Measurements from ENCODE around the gene RAB9A.

Gene RAB9A

DNA sequence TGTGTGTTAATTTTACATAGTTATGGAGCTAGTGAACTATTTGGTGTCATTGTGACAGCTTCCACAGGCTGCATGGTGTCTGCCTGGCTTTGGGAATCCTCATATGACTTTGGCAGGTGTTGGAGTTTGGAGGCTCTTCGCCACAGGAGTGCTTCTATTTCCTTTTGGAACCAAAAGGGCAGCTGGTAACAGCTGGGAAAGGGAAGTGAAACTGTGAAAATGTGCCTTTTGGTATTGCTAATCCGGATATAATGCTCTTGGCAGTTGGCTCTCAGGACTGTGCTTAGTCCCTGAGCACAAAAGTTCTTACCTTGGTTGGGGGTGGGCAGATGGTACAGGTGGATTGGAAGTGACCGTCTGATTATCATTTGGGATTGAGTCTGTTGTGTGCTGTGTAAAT lies 63.7 kb downstream of the RAB9A start:
- TF ChIP-seq, protein P1, sequence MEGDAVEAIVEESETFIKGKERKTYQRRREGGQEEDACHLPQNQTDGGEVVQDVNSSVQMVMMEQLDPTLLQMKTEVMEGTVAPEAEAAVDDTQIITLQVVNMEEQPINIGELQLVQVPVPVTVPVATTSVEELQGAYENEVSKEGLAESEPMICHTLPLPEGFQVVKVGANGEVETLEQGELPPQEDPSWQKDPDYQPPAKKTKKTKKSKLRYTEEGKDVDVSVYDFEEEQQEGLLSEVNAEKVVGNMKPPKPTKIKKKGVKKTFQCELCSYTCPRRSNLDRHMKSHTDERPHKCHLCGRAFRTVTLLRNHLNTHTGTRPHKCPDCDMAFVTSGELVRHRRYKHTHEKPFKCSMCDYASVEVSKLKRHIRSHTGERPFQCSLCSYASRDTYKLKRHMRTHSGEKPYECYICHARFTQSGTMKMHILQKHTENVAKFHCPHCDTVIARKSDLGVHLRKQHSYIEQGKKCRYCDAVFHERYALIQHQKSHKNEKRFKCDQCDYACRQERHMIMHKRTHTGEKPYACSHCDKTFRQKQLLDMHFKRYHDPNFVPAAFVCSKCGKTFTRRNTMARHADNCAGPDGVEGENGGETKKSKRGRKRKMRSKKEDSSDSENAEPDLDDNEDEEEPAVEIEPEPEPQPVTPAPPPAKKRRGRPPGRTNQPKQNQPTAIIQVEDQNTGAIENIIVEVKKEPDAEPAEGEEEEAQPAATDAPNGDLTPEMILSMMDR (IDR thresholded peaks at IDR 0.05; ENCODE audit: low read depth, low read length), result no peak
- DNase-seq (ENCODE audit: extremely low read depth, low read depth), result no peak

GRCh38 chrX:13754765-13755164 lies 65.8 kb downstream of the RAB9A start:
- DNase-seq (ENCODE audit: extremely low read depth, low read depth), result no peak
- TF ChIP-seq, protein P1 (IDR thresholded peaks at IDR 0.05; ENCODE audit: low read depth, low read length), result no peak

DNA sequence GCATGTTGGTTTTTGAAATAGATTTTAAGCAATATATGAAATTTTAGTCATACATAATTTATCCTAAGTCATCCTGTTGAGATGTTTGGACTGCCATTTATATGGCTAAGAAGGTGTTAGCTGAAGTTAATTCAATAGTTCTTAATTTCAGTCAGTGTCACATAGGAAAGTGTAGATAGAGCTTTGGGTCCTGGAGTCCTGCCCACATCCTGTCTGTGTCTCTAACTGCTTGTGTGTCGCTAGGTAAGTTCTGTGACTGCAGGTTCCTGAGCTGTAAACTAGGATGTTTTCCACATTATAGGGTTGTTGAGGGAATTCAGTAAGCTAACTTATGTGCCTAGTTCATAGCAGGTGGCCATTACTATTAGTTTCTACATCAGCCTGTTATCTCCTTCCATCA lies 66.3 kb downstream of the RAB9A start:
- TF ChIP-seq, protein P1 (IDR thresholded peaks at IDR 0.05; ENCODE audit: low read depth, low read length), result no peak

DNA sequence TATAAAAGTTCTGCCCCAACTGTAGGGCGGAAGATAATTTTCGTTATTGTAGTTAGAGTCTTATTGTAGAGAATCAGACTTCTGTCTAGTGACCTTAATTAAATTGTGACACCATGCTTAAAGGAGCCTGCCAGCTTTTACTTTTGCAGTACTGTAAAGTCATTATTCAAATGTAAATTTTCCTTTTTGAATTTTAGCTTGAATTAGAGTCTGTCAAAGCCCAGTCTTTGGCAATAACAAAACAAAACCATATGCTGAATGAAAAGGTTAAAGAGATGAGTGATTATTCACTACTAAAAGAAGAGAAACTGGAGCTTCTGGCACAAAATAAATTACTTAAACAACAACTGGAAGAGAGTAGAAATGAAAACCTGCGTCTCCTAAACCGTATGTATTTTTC lies 67.5 kb downstream of the RAB9A start:
- no peak for DNase-seq (ENCODE audit: extremely low read depth, low read depth)
- TF ChIP-seq, protein P1 (IDR thresholded peaks at IDR 0.05; ENCODE audit: low read depth, low read length), result no peak

More for the DNA sequence above, 66.3 kb downstream of the RAB9A start:
- no peak for DNase-seq (ENCODE audit: extremely low read depth, low read depth)

GRCh38 chrX:13759152-13759718 lies 70.3 kb downstream of the RAB9A start:
- no peak for DNase-seq (ENCODE audit: extremely low read depth, low read depth)
- TF ChIP-seq, protein P1 (IDR thresholded peaks at IDR 0.05; ENCODE audit: low read depth, low read length), result no peak
